PC-3 (cell line): ENCODE data around the gene KLHDC8A.

Source experiments
- CTCF ChIP-seq: fragments of 300-600 bp; sonication (generic); conservative IDR thresholded peaks from 2 replicates; pipeline ENCODE4 v1.5.1; 2017; ENCODE audit warnings: antibody characterized with exemption, low read depth, mild to moderate bottlenecking, low read length
- EZH2 ChIP-seq: fragments of 300-600 bp; sonication (generic); IDR thresholded peaks from one replicate; pipeline ENCODE4 v1.6.1; 2017; ENCODE audit warnings: antibody characterized with exemption, mild to moderate bottlenecking, low read length; ENCODE audit not compliant: unreplicated experiment
- EZH2phosphoT487 ChIP-seq: fragments of 300-600 bp; sonication (generic); IDR thresholded peaks from 2 replicates; pipeline ENCODE4 v1.6.1; 2018; ENCODE audit warnings: mild to moderate bottlenecking, antibody characterized with exemption, low read length, borderline replicate concordance

GRCh38 chr1:205294934-205295333, 61.8 kb downstream of the KLHDC8A start:
- TF ChIP-seq CTCF (no peak), EZH2 (no peak), EZH2phosphoT487 (no peak)
